Parathyroid adenoma (tissue), 2 donors: ENCODE data around the gene FRMD5.

ENCODE experiments used
- H2AFZ ChIP-seq: fragments of 300-600 bp; sonication (generic); one replicate; pipeline ENCODE4 v1.7.0; 2017; ENCODE audit warnings: antibody characterized with exemption, mild to moderate bottlenecking
- H3K27ac ChIP-seq: fragments of 300-600 bp; sonication (generic); one replicate; pipeline ENCODE4 v1.7.0; 2017
- H3K27me3 ChIP-seq: fragments of 300-600 bp; sonication (generic); one replicate; pipeline ENCODE4 v1.7.0; 2017; ENCODE audit warnings: low read length; ENCODE audit not compliant: control insufficient read depth, insufficient read depth
- H3K36me3 ChIP-seq: fragments of 300-600 bp; sonication (generic); one replicate; pipeline ENCODE4 v1.7.0; 2017; ENCODE audit warnings: low read length; ENCODE audit not compliant: control insufficient read depth, insufficient read depth
- H3K4me1 ChIP-seq: fragments of 300-600 bp; sonication (generic); one replicate; pipeline ENCODE4 v1.7.0; 2017; ENCODE audit warnings: control low read depth
- H3K4me2 ChIP-seq: fragments of 300-600 bp; sonication (generic); one replicate; pipeline ENCODE4 v1.7.0; 2017; ENCODE audit warnings: low read length
- H3K4me3 ChIP-seq: fragments of 300-600 bp; sonication (generic); one replicate; pipeline ENCODE4 v1.7.0; 2017; ENCODE audit warnings: low read depth, low read length
- H3K79me2 ChIP-seq: fragments of 300-600 bp; sonication (generic); one replicate; pipeline ENCODE4 v1.7.0; 2017; ENCODE audit warnings: control low read depth
- H3K9ac ChIP-seq: fragments of 300-600 bp; sonication (generic); one replicate; pipeline ENCODE4 v1.7.0; 2017; ENCODE audit warnings: mild to moderate bottlenecking
- H3K9me3 ChIP-seq: fragments of 300-600 bp; sonication (generic); one replicate; pipeline ENCODE4 v1.7.0; 2017; ENCODE audit warnings: low read length; ENCODE audit not compliant: control insufficient read depth
- CTCF ChIP-seq: fragments of 300-600 bp; sonication (generic); IDR thresholded peaks from one replicate; pipeline ENCODE4 v1.7.0; 2017; ENCODE audit warnings: antibody characterized with exemption, mild to moderate bottlenecking
- donor health status: primary hyperparathyroidism.

The FRMD5 gene

GRCh38 chr15:43955140-43955539, 239.9 kb downstream of the FRMD5 start:
- Histone ChIP-seq H3K79me2 (no peaks in the 10 kb centered on the region), H3K36me3 (no peaks in the 10 kb centered on the region), H3K4me1 (no peaks in the 10 kb centered on the region), H3K27ac (no peak overlapping the region), H2AFZ (no peak overlapping the region), H3K27me3 (no peaks in the 10 kb centered on the region), H3K4me2 (no peak overlapping the region), H3K4me3 (no peak overlapping the region), H3K9me3 (no peaks in the 10 kb centered on the region), H3K9ac (no peak overlapping the region)
- TF ChIP-seq CTCF, result no peak

- Histone ChIP-seq H3K9ac (no peak overlapping the region), H3K4me3 (no peak overlapping the region), H3K4me2 (no peak overlapping the region), H3K27ac (no peak overlapping the region), H3K79me2 (no peaks in the 10 kb centered on the region), H3K4me1 (no peaks in the 10 kb centered on the region), H3K9me3 (no peaks in the 10 kb centered on the region), H3K36me3 (no peaks in the 10 kb centered on the region), H3K27me3 (no peaks in the 10 kb centered on the region), H2AFZ (no peak overlapping the region)
- TF ChIP-seq CTCF, result no peak
These were observed 240.9 kb downstream of the FRMD5 start for GRCh38 chr15:43954181-43954621.

- Histone ChIP-seq H3K4me3 (no peak overlapping the region), H3K4me2 (no peak overlapping the region), H3K27me3 (no peaks in the 10 kb centered on the region), H3K79me2 (no peaks in the 10 kb centered on the region), H3K36me3 (no peaks in the 10 kb centered on the region), H3K27ac (no peak overlapping the region), H3K4me1 (no peaks in the 10 kb centered on the region), H2AFZ (no peak overlapping the region), H3K9ac (no peak overlapping the region), H3K9me3 (no peaks in the 10 kb centered on the region)
- TF ChIP-seq CTCF, result no peak
These were observed 241.7 kb downstream of the FRMD5 start for GRCh38 chr15:43953402-43953801.

GRCh38 chr15:43950531-43950930, 244.5 kb downstream of the FRMD5 start:
- Histone ChIP-seq H3K9me3 (no peaks in the 10 kb centered on the region), H3K79me2 (no peaks in the 10 kb centered on the region), H3K36me3 (no peaks in the 10 kb centered on the region), H3K27me3 (no peaks in the 10 kb centered on the region), H3K4me2 (no peak overlapping the region), H2AFZ (no peak overlapping the region), H3K4me3 (no peak overlapping the region), H3K27ac (no peak overlapping the region), H3K4me1 (no peaks in the 10 kb centered on the region), H3K9ac (no peak overlapping the region)
- TF ChIP-seq CTCF, result no peak

GRCh38 chr15:43948691-43949325, 246.3 kb downstream of the FRMD5 start:
- no peak overlapping the region for H3K27ac ChIP-seq
- no peak overlapping the region for H3K9ac ChIP-seq
- H3K9me3 ChIP-seq, result no peaks in the 10 kb centered on the region
- H3K4me1 ChIP-seq, result no peaks in the 10 kb centered on the region
- no peak overlapping the region for H3K4me2 ChIP-seq
- H2AFZ ChIP-seq, result no peak overlapping the region
- H3K36me3 ChIP-seq, result no peaks in the 10 kb centered on the region
- no peaks in the 10 kb centered on the region for H3K27me3 ChIP-seq
- no peak for TF ChIP-seq CTCF
- no peak overlapping the region for H3K4me3 ChIP-seq
- H3K79me2 ChIP-seq, result no peaks in the 10 kb centered on the region
